Measurements from ENCODE around the gene MYT1.

Gene MYT1

GRCh38 chr20:64188682-64189529 is 24.7 kb downstream of the MYT1 start:
- no peak for DNase-seq (ENCODE audit: low read depth)

- DNase-seq (ENCODE audit: low read depth) = no peak
These were observed 25.3 kb downstream of the MYT1 start for GRCh38 chr20:64189530-64189966.

GRCh38 chr20:64189986-64190385 is 25.7 kb downstream of the MYT1 start:
- no peak for DNase-seq (ENCODE audit: low read depth)

GRCh38 chr20:64191002-64191401 is 26.8 kb downstream of the MYT1 start:
- no peak for DNase-seq (ENCODE audit: low read depth)

GRCh38 chr20:64192406-64192805 is 28.2 kb downstream of the MYT1 start:
- DNase-seq (ENCODE audit: low read depth) = no peak

- no peak for DNase-seq (ENCODE audit: low read depth)
These were observed 28.8 kb downstream of the MYT1 start for GRCh38 chr20:64193058-64193457.

GRCh38 chr20:64194269-64194668 is 30.0 kb downstream of the MYT1 start:
- no peak for DNase-seq (ENCODE audit: low read depth)

- DNase-seq (ENCODE audit: low read depth) = no peak
These were observed 32.1 kb downstream of the MYT1 start for GRCh38 chr20:64196309-64196708.

GRCh38 chr20:64196847-64197306 is 32.6 kb downstream of the MYT1 start:
- no peak for DNase-seq (ENCODE audit: low read depth)

GRCh38 chr20:64198347-64198746 is 34.1 kb downstream of the MYT1 start:
- no peak for DNase-seq (ENCODE audit: low read depth)

- DNase-seq (ENCODE audit: low read depth) = no peak
These were observed 35.1 kb downstream of the MYT1 start for GRCh38 chr20:64199395-64199794.

- DNase-seq (ENCODE audit: low read depth) = no peak
These were observed 36.5 kb downstream of the MYT1 start for GRCh38 chr20:64200740-64201139.

GRCh38 chr20:64201653-64202052 is 37.4 kb downstream of the MYT1 start:
- no peak for DNase-seq (ENCODE audit: low read depth)

- DNase-seq (ENCODE audit: low read depth) = no peak
These were observed 39.0 kb downstream of the MYT1 start for GRCh38 chr20:64203037-64203777.

- no peak for DNase-seq (ENCODE audit: low read depth)
These were observed 41.4 kb downstream of the MYT1 start for GRCh38 chr20:64205611-64206026.

- DNase-seq (ENCODE audit: low read depth) = no peak
These were observed 42.4 kb downstream of the MYT1 start for GRCh38 chr20:64206614-64207013.

- DNase-seq (ENCODE audit: low read depth) = no peak
These were observed 43.7 kb downstream of the MYT1 start for GRCh38 chr20:64207641-64208590.

GRCh38 chr20:64209148-64209547 is 44.9 kb downstream of the MYT1 start:
- no peak for DNase-seq (ENCODE audit: low read depth)

GRCh38 chr20:64210656-64211369 is 46.6 kb downstream of the MYT1 start:
- no peak for DNase-seq (ENCODE audit: low read depth)

GRCh38 chr20:64211874-64212658 is 47.8 kb downstream of the MYT1 start:
- DNase-seq (ENCODE audit: low read depth) = no peak

Data from T follicular helper cell (primary cell).